ENCODE measurements around the gene EPHB4. TPM values are rescaled to one million over a fixed set of nuclear protein-coding genes. Genes with fewer than 3 reads are reported as not detected.
A peak's percentile ranks its signal among the peaks of the same experiment; 100 is the strongest.

EPHB4 gene
- total and polyA plus RNA-seq, 2 of the 8 experiments (the other 6 are each of a cell fraction or from before 2014, with no cell fraction given), result 85.0 to 113 TPM

GRCh38 chr7:100837099-100837836, 9.9 kb upstream of the EPHB4 start:
- Histone ChIP-seq H2BK5ac (ENCODE audit: low read depth, low read length) (peak overlapping the region; percentile 95), H3K79me1 (ENCODE audit: low read depth, low read length) (peaks cover 6% of the 10 kb centered on the region; the same call in 1 of the 2 replicates), H2BK20ac (ENCODE audit: low read length) (no peak overlapping the region), H3K4me3 (ENCODE audit: extremely low read depth in 1 of 4, insufficient read depth in 2 of 4, low read depth in 3 of 4, low read length in 4 of 4) (peak overlapping the region; percentile 29 to 67 (median 56)), H3K27ac (ENCODE audit: low read depth, low read length) (peak overlapping the region; percentile 94), H4K5ac (ENCODE audit: insufficient read length, low read depth, low read length) (peak overlapping the region; percentile 99), H4K8ac (ENCODE audit: extremely low read depth, insufficient read depth, low read length) (peak overlapping the region; percentile 94; the same call in 1 of the 2 replicates), H3K79me2 (ENCODE audit: control insufficient read depth in 1 of 2, insufficient read depth in 2 of 2, low read length in 2 of 2) (no peaks in the 10 kb centered on the region), H3K4me1 (replicated peaks in 1 of 4; ENCODE audit: control insufficient read depth in 3 of 4, insufficient read depth in 4 of 4, low read length in 3 of 4) (peaks cover 3 to 10% (median 8%) of the 10 kb centered on the region in 4 experiments), H3K23ac (ENCODE audit: insufficient read length) (no peak overlapping the region), H3K18ac (ENCODE audit: extremely low read depth, low read length) (peak overlapping the region; percentile 97), H3K23me2 (ENCODE audit: low read depth, low read length) (peaks cover 3% of the 10 kb centered on the region; the same call in 1 of the 2 replicates), H3K4me2 (ENCODE audit: insufficient read depth in 1 of 2, low read depth in 2 of 2, low read length in 2 of 2) (peak overlapping the region; percentile 92 to 93), H2BK15ac (ENCODE audit: low read length) (peak overlapping the region; percentile 88; the same call in 1 of the 2 replicates), H3K56ac (replicated peaks; ENCODE audit: insufficient read length, low read depth, low read length) (peak overlapping the region; percentile 93), H3K4ac (replicated peaks; ENCODE audit: insufficient read length, low read depth, low read length) (peak overlapping the region; percentile 99), H2BK120ac (replicated peaks; ENCODE audit: low read depth, low read length) (peak overlapping the region; percentile 96), H3K9me3 (ENCODE audit: insufficient read depth in 2 of 2, low read depth in 1 of 2, low read length in 1 of 2) (no peaks in the 10 kb centered on the region), H4K91ac (replicated peaks; ENCODE audit: insufficient read length, low read length) (peak overlapping the region; percentile 81), H4K20me1 (replicated peaks in 1 of 2; ENCODE audit: control insufficient read depth in 1 of 2, insufficient read depth in 2 of 2, low read length in 2 of 2) (no peaks in the 10 kb centered on the region), H3K36me3 (ENCODE audit: control insufficient read depth in 2 of 4, insufficient read depth in 4 of 4, low read length in 3 of 4) (no peaks in the 10 kb centered on the region), H3K9ac (replicated peaks in 1 of 4; ENCODE audit: extremely low read depth in 1 of 4, low read depth in 3 of 4, low read length in 3 of 4) (peak overlapping the region in 3 of 4 experiments; percentile 63 to 82 (median 78); a peak in 6 of 7 replicates), H2AFZ (ENCODE audit: low read length) (0 out of 2 replicates have a peak overlapping the region, but pooled peaks have one; percentile 93), H2AK5ac (ENCODE audit: low read depth, low read length) (peak overlapping the region; percentile 20; the same call in 1 of the 2 replicates), H2BK12ac (ENCODE audit: low read depth, low read length) (peak overlapping the region; percentile 88; the same call in 1 of the 2 replicates), H3K14ac (ENCODE audit: insufficient read length) (no peak overlapping the region), H3K27me3 (replicated peaks in 1 of 4; ENCODE audit: control insufficient read depth in 3 of 4, extremely low read depth in 1 of 4, insufficient read depth in 3 of 4, low read length in 3 of 4) (no peaks in the 10 kb centered on the region)
- POLR2A ChIA-PET (ENCODE audit: partially characterized antibody), result interaction anchor here (0.6 to 3.3 kb wide), 14 partner anchors 10 to 138 kb away, joined by 3 to 53 read pairs (median 5); partner anchors contain the start of genes EPHB4, POP7, SLC12A9 and SRRT
- 7% methylated on average over 37 of the region's 37 CpGs; no CpG with 5 or more reads in 1 of the 2 experiments for WGBS, 2 experiments (ENCODE audit: extremely low coverage in 1 of 2, insufficient coverage in 1 of 2, insufficient read length in 1 of 2, insufficient replicate concordance in 2 of 2, low coverage in 1 of 2, low lambda C conversion rate in 2 of 2, missing lambda C conversion rate in 1 of 2)
- CTCF ChIA-PET (ENCODE audit: partially characterized antibody), result interaction anchor here (0.6 to 7.0 kb wide), 7 partner anchors 9 to 132 kb away, joined by 3 to 55 read pairs (median 6); partner anchors contain the start of genes POP7 and SLC12A9
- DNase-seq (ENCODE audit: low read depth in 1 of 2, low spot score in 2 of 2), result peak; percentile 83 to 88
- FAIRE-seq, result no peak
- TF ChIP-seq SP2 (IDR thresholded peaks at IDR 0.05; ENCODE audit: low read length), result peak; percentile 81
- TF ChIP-seq POLR2AphosphoS5 (IDR thresholded peaks at IDR 0.05; ENCODE audit: low read depth, low read length), result peak; percentile 46
- peak in 1 of 2 experiments; percentile 71; a peak in 2 of 4 replicates for TF ChIP-seq SIN3A (conservative IDR thresholded peaks at IDR 0.05 in 1 of 2, IDR thresholded peaks at IDR 0.05 in 1 of 2; ENCODE audit: low read depth in 1 of 2, low read length in 2 of 2)
- TF ChIP-seq CBX8 (IDR thresholded peaks at IDR 0.05; ENCODE audit: borderline replicate concordance, low read depth, low read length), result no peak
- TF ChIP-seq BACH1 (IDR thresholded peaks at IDR 0.05; ENCODE audit: low read length), result no peak
- peak; percentile 99 for TF ChIP-seq YY1 (IDR thresholded peaks at IDR 0.05; ENCODE audit: low read depth, low read length)
- peak; percentile 63 for TF ChIP-seq TAF1 (IDR thresholded peaks at IDR 0.05; ENCODE audit: low read depth, low read length)
- TF ChIP-seq RXRA (IDR thresholded peaks at IDR 0.05; ENCODE audit: insufficient read depth, low read depth, low read length), result no peak
- peak; percentile 82 for TF ChIP-seq TEAD4 (IDR thresholded peaks at IDR 0.05; ENCODE audit: low read depth, low read length)
- peak; percentile 54; the same call in 1 of the 2 replicates for TF ChIP-seq CHD1 (IDR thresholded peaks at IDR 0.05; ENCODE audit: low read depth, low read length)
- TF ChIP-seq JUN (IDR thresholded peaks at IDR 0.05; ENCODE audit: low read depth, low read length), result 0 out of 2 replicates have a peak, but pooled peaks have one; percentile 6

Measured in H1 (cell line).